Activated T-helper 1 cell treated with anti-CD3 and anti-CD28 coated beads, Interleukin-12 subunit alpha, Interleukin-12 subunit beta, Interleukin-2, Interleukin-4 antibody, amounts not matched to agents 30 ng/mL and 10 ng/mL and 1 ng/mL, durations not matched to agents 14 hours and 24 hours and 36 hours (primary cell): ENCODE data around the gene MAP1S. TPM values are rescaled to one million over a fixed set of nuclear protein-coding genes. Genes with fewer than 3 reads are reported as not detected.
A peak's percentile ranks its signal among the peaks of the same experiment; 100 is the strongest.

Experiments
- DNase-seq: peaks from one replicate; pipeline ENCODE4 v3.0.0; 2021; ENCODE audit warnings: low spot score
- H3K27ac Mint-ChIP-seq: one replicate; pipeline ENCODE4 v1.8.0; 2021; ENCODE audit warnings: mild to moderate bottlenecking, mixed read lengths
- H3K27me3 Mint-ChIP-seq: one replicate; pipeline ENCODE4 v1.8.0; 2022; ENCODE audit warnings: mild to moderate bottlenecking, moderate library complexity, mixed read lengths; ENCODE audit not compliant: insufficient read depth
- H3K36me3 Mint-ChIP-seq: one replicate; pipeline ENCODE4 v1.8.0; 2021; ENCODE audit warnings: low read depth, mixed read lengths
- H3K4me1 Mint-ChIP-seq: one replicate; pipeline ENCODE4 v1.8.0; 2021; ENCODE audit warnings: low read depth, mixed read lengths
- H3K4me3 Mint-ChIP-seq: one replicate; pipeline ENCODE4 v1.8.0; 2021; ENCODE audit warnings: mild to moderate bottlenecking, moderate library complexity, mixed read lengths
- H3K9me3 Mint-ChIP-seq: one replicate; pipeline ENCODE4 v1.8.0; 2021; ENCODE audit warnings: mixed read lengths
- intact Hi-C: fragments of 100-400 bp; cut with micrococcal nuclease; formaldehyde crosslinking; loops from one replicate; pipeline ENCODE4 v1.15.1; 2024
- total RNA-seq: library from RNA; stranded (reverse); gene quantifications from 2 replicates; pipeline ENCODE4 v1.2.3, GENCODE V29; 2022

The MAP1S gene
- total RNA-seq, 1 donor from 2014 or later = 81.7 TPM

- Mint-ChIP-seq H3K9me3 (no peaks in the 10 kb centered on the region), H3K27ac (no peak overlapping the region), H3K27me3 (peaks cover 2% of the 10 kb centered on the region), H3K4me1 (peaks cover 32% of the 10 kb centered on the region), H3K4me3 (no peak overlapping the region), H3K36me3 (peaks cover 7% of the 10 kb centered on the region)
- no peak for DNase-seq
- intact Hi-C loops = no loop called here
Measured at GRCh38 chr19:17716309-17716929, 2.9 kb upstream of the MAP1S start.

GRCh38 chr19:17718550-17718946, 732 bp upstream of the MAP1S start:
- Mint-ChIP-seq H3K27ac (peak overlapping the region; percentile 89), H3K36me3 (peaks cover 7% of the 10 kb centered on the region), H3K4me1 (peaks cover 43% of the 10 kb centered on the region), H3K4me3 (peak overlapping the region; percentile 87), H3K9me3 (no peaks in the 10 kb centered on the region), H3K27me3 (peaks cover 2% of the 10 kb centered on the region)
- DNase-seq = no peak
- intact Hi-C loops = loop anchor here (1.0 to 2.0 kb wide), 2 partner anchors 66 to 163 kb away; partner anchors contain the start of gene COLGALT1

DNA sequence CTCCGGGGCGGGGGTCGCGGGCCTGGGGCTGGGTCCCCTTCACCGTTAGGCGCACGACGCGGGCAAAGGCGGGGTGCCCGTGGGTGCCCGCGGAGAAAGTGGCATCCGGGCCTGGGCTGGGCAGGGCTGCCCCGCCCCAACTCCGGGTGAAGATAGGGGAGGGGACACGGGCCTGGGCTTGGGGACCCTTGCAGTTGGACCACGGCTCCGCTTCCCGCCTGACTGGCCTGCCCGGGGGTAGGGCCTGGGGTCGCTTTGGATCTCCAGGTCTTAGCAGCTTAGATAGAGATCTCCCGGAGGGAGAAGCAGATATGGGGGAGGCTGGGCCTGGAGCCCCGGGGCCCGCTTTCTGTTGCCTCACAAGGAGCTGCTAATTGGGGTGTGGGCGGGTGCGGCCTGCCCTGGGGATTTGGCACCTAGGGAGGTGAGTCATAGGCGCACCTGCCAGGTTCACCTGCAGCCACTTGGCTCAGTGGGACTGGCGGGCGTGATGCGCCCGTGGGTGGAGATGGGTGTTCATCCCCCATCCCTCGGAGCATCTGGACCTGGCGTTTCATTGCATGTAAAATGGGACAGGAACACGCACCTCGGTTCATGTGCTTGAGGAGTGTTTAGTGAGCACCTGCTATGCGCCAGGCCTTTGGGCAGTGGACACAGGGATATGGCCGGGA, 585 bp downstream of the MAP1S start:
- peak overlapping the region; percentile 61 for H3K27ac Mint-ChIP-seq
- peaks cover 12% of the 10 kb centered on the region for H3K36me3 Mint-ChIP-seq
- peak overlapping the region; percentile 91 for H3K4me3 Mint-ChIP-seq
- peak; percentile 14 for DNase-seq
- H3K27me3 Mint-ChIP-seq = peaks cover 2% of the 10 kb centered on the region
- no peaks in the 10 kb centered on the region for H3K9me3 Mint-ChIP-seq
- H3K4me1 Mint-ChIP-seq = peaks cover 43% of the 10 kb centered on the region
- intact Hi-C loops = loop anchor here (1.0 to 2.0 kb wide), 4 partner anchors 27 to 139 kb away; partner anchors contain the start of genes FCHO1 and RPL18A

DNA sequence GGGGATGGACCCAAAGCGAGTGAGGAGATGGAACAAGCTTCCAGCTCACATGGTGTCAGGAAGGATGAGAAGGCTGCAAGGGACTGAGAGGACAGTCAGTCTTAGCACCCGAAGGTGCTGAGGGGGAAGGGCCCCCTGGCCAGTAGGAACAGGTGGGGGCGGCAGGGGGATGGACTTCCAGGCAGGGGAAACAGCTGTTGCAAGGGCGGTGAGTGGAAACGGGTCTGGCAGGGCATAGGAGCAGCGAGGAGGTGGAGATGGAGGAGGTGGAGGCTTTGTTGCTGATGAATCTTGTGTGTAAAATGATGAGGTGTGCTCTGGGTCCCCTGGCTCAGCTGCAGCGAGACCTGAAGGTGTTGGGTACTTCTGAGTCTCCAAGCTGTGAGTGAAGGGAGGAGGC, 1.2 kb downstream of the MAP1S start:
- H3K4me3 Mint-ChIP-seq = peak overlapping the region; percentile 91
- intact Hi-C loops = no loop called here
- peaks cover 15% of the 10 kb centered on the region for H3K36me3 Mint-ChIP-seq
- H3K4me1 Mint-ChIP-seq = peaks cover 43% of the 10 kb centered on the region
- DNase-seq = no peak
- peaks cover 2% of the 10 kb centered on the region for H3K27me3 Mint-ChIP-seq
- H3K27ac Mint-ChIP-seq = peak overlapping the region; percentile 61
- no peaks in the 10 kb centered on the region for H3K9me3 Mint-ChIP-seq

GRCh38 chr19:17721111-17721628, 1.9 kb downstream of the MAP1S start:
- no peak for DNase-seq
- intact Hi-C loops = no loop called here
- Mint-ChIP-seq H3K4me1 (peaks cover 43% of the 10 kb centered on the region), H3K27ac (peak overlapping the region; percentile 10), H3K27me3 (no peaks in the 10 kb centered on the region), H3K4me3 (peak overlapping the region; percentile 91), H3K9me3 (no peaks in the 10 kb centered on the region), H3K36me3 (peaks cover 15% of the 10 kb centered on the region)

DNA sequence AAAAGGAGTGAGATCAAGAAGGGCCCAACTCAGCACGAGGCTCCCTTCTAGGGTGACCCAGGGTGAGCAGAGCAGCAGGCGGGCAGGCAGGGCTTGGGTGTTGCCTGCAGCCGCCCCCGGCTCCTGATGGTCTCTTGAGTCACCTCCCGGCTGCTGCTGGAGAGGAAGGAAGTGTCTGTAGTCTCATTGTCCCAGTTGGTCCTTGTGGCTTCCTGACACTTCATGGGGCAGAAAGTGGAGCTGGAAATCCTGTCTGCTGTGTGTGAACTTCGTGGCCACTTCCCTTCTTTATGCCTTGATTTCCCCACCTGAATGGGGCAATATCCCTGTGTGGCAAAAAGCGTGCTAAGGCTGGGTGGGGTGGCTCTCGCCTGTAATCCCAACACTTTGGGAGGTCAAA, 2.5 kb downstream of the MAP1S start:
- no peak for DNase-seq
- Mint-ChIP-seq H3K9me3 (no peaks in the 10 kb centered on the region), H3K27me3 (no peaks in the 10 kb centered on the region), H3K36me3 (peaks cover 15% of the 10 kb centered on the region), H3K27ac (peak overlapping the region; percentile 10), H3K4me3 (peak overlapping the region; percentile 91), H3K4me1 (peaks cover 43% of the 10 kb centered on the region)
- intact Hi-C loops = no loop called here

DNA sequence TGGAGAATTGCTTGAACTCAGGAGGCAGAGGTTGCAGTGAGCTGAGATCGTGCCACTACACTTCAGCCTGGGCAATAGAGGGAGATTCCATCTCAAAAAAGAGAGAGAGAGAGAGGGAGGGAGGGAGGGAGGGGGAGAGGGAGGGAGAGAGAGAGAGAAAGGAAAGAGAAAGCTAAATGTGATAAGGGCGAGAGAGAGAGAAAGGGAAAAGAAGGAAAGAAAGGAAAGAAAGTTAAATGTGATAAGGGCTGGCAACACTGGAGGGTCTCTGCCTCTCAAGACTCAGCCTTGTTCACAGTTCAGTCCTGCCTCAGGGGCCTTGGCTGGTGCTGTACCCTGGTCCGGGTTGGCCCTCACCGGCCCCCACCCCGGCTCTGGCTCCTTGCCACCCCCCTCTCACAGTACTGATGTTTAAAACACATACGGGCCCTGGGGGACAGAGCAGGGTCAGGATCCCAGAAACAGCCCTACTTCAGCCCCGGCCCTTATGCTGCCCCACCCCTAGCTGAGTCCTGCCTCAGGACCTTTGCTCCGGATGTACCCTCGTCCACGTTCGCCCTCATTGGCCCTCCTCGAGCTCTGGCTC, 3.5 kb downstream of the MAP1S start:
- H3K4me3 Mint-ChIP-seq = no peak overlapping the region
- peaks cover 15% of the 10 kb centered on the region for H3K36me3 Mint-ChIP-seq
- no peaks in the 10 kb centered on the region for H3K9me3 Mint-ChIP-seq
- H3K27ac Mint-ChIP-seq = no peak overlapping the region
- DNase-seq = no peak
- no peaks in the 10 kb centered on the region for H3K27me3 Mint-ChIP-seq
- peaks cover 35% of the 10 kb centered on the region for H3K4me1 Mint-ChIP-seq
- intact Hi-C loops = no loop called here

DNA sequence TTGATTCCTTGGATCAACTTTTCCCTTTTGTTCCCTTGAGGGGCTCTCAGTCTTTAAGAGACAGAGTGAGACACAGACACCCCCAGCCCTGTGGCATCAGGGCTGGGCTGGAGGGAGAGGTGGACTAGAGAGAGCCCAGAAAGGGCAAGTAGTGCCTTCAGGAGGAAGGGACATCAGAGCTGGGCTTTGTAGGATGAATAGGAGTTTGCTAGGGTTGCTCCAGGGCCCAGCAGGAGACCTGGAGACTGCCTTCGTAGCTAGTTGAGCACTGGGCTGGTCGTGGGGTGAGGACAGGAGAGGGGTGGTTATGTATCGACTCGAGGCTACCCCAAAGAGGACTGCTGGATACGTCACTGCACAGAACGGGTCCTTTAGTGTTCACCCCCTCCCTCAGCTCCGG, 5.4 kb downstream of the MAP1S start:
- no peak overlapping the region for H3K27ac Mint-ChIP-seq
- peaks cover 15% of the 10 kb centered on the region for H3K36me3 Mint-ChIP-seq
- no peaks in the 10 kb centered on the region for H3K27me3 Mint-ChIP-seq
- DNase-seq = no peak
- intact Hi-C loops = no loop called here
- H3K4me3 Mint-ChIP-seq = no peak overlapping the region
- H3K9me3 Mint-ChIP-seq = no peaks in the 10 kb centered on the region
- H3K4me1 Mint-ChIP-seq = peaks cover 28% of the 10 kb centered on the region

- Mint-ChIP-seq H3K27me3 (no peaks in the 10 kb centered on the region), H3K27ac (no peak overlapping the region), H3K4me1 (peaks cover 20% of the 10 kb centered on the region), H3K4me3 (no peak overlapping the region), H3K36me3 (peaks cover 13% of the 10 kb centered on the region), H3K9me3 (no peaks in the 10 kb centered on the region)
- DNase-seq = no peak
- intact Hi-C loops = no loop called here
Measured at GRCh38 chr19:17725422-17726078, 6.3 kb downstream of the MAP1S start.

DNA sequence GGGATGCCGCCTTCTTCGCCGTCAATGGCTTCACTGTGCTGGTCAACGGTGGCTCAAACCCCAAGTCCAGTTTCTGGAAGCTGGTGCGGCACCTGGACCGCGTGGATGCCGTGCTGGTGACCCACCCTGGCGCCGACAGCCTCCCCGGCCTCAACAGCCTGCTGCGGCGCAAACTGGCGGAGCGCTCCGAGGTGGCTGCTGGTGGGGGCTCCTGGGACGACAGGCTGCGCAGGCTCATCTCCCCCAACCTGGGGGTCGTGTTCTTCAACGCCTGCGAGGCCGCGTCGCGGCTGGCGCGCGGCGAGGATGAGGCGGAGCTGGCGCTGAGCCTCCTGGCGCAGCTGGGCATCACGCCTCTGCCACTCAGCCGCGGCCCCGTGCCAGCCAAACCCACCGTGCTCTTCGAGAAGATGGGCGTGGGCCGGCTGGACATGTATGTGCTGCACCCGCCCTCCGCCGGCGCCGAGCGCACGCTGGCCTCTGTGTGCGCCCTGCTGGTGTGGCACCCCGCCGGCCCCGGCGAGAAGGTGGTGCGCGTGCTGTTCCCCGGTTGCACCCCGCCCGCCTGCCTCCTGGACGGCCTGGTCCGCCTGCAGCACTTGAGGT, 7.0 kb downstream of the MAP1S start:
- no peak for DNase-seq
- intact Hi-C loops = no loop called here
- Mint-ChIP-seq H3K4me3 (no peak overlapping the region), H3K4me1 (peaks cover 16% of the 10 kb centered on the region), H3K9me3 (no peaks in the 10 kb centered on the region), H3K27ac (no peak overlapping the region), H3K27me3 (no peaks in the 10 kb centered on the region), H3K36me3 (peaks cover 17% of the 10 kb centered on the region)

DNA sequence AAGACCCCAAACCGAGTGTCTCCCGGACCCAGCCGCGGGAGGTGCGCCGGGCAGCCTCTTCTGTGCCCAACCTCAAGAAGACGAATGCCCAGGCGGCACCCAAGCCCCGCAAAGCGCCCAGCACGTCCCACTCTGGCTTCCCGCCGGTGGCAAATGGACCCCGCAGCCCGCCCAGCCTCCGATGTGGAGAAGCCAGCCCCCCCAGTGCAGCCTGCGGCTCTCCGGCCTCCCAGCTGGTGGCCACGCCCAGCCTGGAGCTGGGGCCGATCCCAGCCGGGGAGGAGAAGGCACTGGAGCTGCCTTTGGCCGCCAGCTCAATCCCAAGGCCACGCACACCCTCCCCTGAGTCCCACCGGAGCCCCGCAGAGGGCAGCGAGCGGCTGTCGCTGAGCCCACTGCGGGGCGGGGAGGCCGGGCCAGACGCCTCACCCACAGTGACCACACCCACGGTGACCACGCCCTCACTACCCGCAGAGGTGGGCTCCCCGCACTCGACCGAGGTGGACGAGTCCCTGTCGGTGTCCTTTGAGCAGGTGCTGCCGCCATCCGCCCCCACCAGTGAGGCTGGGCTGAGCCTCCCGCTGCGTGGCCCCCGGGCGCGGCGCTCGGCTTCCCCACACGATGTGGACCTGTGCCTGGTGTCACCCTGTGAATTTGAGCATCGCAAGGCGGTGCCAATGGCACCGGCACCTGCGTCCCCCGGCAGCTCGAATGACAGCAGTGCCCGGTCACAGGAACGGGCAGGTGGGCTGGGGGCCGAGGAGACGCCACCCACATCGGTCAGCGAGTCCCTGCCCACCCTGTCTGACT, 7.9 kb downstream of the MAP1S start:
- intact Hi-C loops = no loop called here
- Mint-ChIP-seq H3K9me3 (no peaks in the 10 kb centered on the region), H3K4me3 (no peak overlapping the region), H3K4me1 (peaks cover 9% of the 10 kb centered on the region), H3K27ac (no peak overlapping the region), H3K27me3 (no peaks in the 10 kb centered on the region), H3K36me3 (peaks cover 26% of the 10 kb centered on the region)
- no peak for DNase-seq

DNA sequence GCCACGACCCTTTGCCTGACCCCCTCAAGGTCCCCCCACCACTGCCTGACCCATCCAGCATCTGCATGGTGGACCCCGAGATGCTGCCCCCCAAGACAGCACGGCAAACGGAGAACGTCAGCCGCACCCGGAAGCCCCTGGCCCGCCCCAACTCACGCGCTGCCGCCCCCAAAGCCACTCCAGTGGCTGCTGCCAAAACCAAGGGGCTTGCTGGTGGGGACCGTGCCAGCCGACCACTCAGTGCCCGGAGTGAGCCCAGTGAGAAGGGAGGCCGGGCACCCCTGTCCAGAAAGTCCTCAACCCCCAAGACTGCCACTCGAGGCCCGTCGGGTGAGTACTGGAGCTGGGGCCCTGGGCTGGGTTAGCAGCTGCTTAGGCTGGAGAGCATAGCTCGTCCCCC, 8.6 kb downstream of the MAP1S start:
- H3K27ac Mint-ChIP-seq = no peak overlapping the region
- H3K9me3 Mint-ChIP-seq = no peaks in the 10 kb centered on the region
- intact Hi-C loops = no loop called here
- no peaks in the 10 kb centered on the region for H3K27me3 Mint-ChIP-seq
- H3K36me3 Mint-ChIP-seq = peaks cover 29% of the 10 kb centered on the region
- DNase-seq = no peak
- H3K4me3 Mint-ChIP-seq = no peak overlapping the region
- H3K4me1 Mint-ChIP-seq = peaks cover 5% of the 10 kb centered on the region
